Activated CD4-positive, alpha-beta memory T cell treated with anti-CD3 and anti-CD28 coated beads for 36 hours (primary cell): ENCODE measurements around the gene CRHR2. TPM values are rescaled to one million over a fixed set of nuclear protein-coding genes. Genes with fewer than 3 reads are reported as not detected.
"Not testable (repeated sequence)": the region's sequence is repeated elsewhere in the genome, so short reads cannot be mapped to it uniquely, and the experiment has no call there.

ENCODE experiments used
- CTCF ChIA-PET: fragments of 350-600 bp; sonication (Branson Sonifier 250); formaldehyde crosslinking; loops from one replicate; lab custom pipeline; 2021; ENCODE audit warnings: antibody characterized with exemption, inconsistent platforms; lab: Charles Lee
- POLR2A ChIA-PET: fragments of 350-600 bp; sonication (Branson Sonifier 250); formaldehyde crosslinking; loops from one replicate; lab custom pipeline; 2021; ENCODE audit warnings: antibody characterized with exemption; lab: Charles Lee
- DNase-seq: peaks from one replicate; pipeline ENCODE4 v3.0.0-alpha.2; 2020
- H3K27ac Mint-ChIP-seq: one replicate; pipeline ENCODE4 v1.8.0; 2021; ENCODE audit warnings: mixed read lengths
- H3K27me3 Mint-ChIP-seq: one replicate; pipeline ENCODE4 v1.8.0; 2021; ENCODE audit warnings: mixed read lengths
- H3K36me3 Mint-ChIP-seq: one replicate; pipeline ENCODE4 v1.8.0; 2021; ENCODE audit warnings: mixed read lengths
- H3K4me1 Mint-ChIP-seq: one replicate; pipeline ENCODE4 v1.8.0; 2021; ENCODE audit warnings: low read depth, mixed read lengths
- H3K4me3 Mint-ChIP-seq: one replicate; pipeline ENCODE4 v1.8.0; 2021; ENCODE audit warnings: mild to moderate bottlenecking, mixed read lengths
- H3K9me3 Mint-ChIP-seq: one replicate; pipeline ENCODE4 v1.8.0; 2021; ENCODE audit warnings: mixed read lengths
- intact Hi-C: fragments of 100-400 bp; cut with micrococcal nuclease; formaldehyde crosslinking; loops from one replicate; pipeline ENCODE4 v1.15.1; 2023
- total RNA-seq, 2 experiments: library from RNA; stranded (reverse); gene quantifications; one replicate each; pipeline ENCODE4 v1.2.3, GENCODE V29; 2021

Gene CRHR2
- total RNA-seq, 2 experiments from 2014 or later, result 0.07 TPM; not detected in 1

DNA sequence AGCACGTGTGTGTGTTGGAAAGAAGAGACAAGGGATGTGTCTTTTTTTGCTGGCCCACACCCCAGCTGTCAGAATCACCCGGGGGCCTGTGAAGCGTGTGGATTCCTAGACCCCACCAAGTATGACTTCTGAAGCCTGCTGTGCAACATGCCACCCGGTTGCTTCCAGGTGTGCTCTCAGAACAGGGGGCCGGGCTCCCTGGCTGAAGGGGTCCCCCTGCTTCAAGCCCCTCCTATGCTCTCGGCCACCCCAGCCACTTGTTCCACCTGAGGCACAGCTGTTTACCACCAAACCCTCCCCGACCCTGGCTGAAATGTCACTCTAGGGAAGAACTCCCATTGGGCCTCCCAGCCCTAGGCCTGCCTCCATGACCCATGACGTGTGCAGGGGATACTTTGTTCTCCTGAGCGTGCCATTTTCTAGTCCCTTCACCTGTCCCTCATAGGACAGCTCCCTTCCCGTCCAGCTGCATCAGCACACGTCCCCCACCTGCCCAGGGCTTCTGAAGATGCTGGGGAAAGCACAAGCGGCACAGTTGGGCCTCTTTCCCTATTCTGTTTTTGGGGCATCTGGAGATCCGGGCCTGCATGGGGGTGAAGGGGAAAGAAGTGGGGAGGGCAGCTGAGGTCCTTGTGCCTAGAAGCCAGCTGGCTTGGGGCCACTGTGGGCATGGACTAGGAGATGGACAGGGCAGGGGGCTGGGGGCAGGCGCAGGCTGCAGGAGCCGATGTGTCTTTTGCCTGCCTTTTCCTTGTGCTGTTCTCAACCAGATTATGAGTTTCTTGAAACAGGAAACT is 33.3 kb downstream of the CRHR2 start:
- no peak overlapping the region for H3K27ac Mint-ChIP-seq
- CTCF ChIA-PET, result no interaction called here
- H3K4me3 Mint-ChIP-seq, result no peak overlapping the region
- POLR2A ChIA-PET, result no interaction called here
- H3K27me3 Mint-ChIP-seq, result no peaks in the 10 kb centered on the region
- peaks cover 13% of the 10 kb centered on the region for H3K36me3 Mint-ChIP-seq
- H3K9me3 Mint-ChIP-seq, result no peaks in the 10 kb centered on the region
- no peak for DNase-seq
- H3K4me1 Mint-ChIP-seq, result no peaks in the 10 kb centered on the region
- intact Hi-C loops, result no loop called here

DNA sequence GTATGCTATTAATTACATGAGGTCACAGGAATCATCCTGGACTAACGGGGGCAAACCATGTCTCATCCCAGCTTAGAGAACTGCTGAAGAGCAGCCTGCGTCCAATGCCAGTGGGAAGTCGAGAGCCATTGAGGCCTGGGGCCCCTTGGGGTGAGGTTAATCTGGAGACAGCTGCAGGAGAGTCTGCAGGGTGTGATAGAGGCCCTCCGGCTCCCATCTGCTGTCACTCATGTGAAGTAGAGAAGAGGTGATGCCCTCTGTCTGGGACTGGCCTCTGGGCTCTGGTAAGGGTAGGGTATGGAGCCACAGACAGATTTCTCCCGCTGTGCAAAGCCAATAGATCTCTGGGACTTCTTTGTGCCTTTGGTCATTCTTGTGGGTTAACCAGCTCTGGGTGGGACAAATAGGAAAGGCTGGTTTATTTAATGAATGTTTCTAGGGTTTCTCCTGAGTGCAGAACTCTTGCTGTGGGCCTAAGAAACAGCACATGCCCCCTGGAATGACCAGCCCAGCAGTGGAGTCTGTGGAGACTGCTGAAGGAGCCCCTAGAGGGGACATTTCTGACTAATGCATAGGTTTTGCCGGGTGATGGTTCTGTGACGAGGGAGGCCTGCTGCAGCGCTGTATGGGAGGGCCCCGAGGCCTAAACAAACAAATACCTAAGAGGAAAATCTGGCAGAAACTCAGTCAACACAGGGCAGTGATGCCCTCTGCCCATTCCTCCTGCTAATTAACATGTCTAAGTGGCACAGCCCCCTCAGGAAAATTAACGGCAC is 34.5 kb downstream of the CRHR2 start:
- no peaks in the 10 kb centered on the region for H3K9me3 Mint-ChIP-seq
- no peaks in the 10 kb centered on the region for H3K27me3 Mint-ChIP-seq
- POLR2A ChIA-PET, result no interaction called here
- no peak for DNase-seq
- H3K4me1 Mint-ChIP-seq, result no peaks in the 10 kb centered on the region
- H3K4me3 Mint-ChIP-seq, result no peak overlapping the region
- CTCF ChIA-PET, result no interaction called here
- peaks cover 19% of the 10 kb centered on the region for H3K36me3 Mint-ChIP-seq
- no peak overlapping the region for H3K27ac Mint-ChIP-seq
- intact Hi-C loops, result no loop called here

DNA sequence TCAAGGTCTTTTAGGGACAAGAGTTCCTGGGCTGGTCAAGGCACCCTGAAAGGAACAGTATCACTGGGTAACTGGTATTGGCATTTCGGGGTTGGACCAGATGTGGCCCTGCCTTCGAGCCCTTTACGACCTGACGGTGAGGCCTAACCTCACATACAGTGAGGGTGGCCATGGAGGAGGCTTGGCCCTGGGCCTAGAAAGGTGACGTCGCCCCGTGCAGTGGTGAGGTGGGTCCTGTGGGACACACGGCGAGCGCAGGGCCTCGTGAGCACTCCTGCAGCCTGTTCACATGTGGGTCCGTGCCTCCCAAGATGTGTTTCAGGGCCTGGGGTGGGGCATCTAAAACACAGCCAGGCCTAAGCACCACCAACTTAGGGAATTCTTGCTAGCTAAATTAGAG is 36.1 kb downstream of the CRHR2 start:
- ChIA-PET POLR2A (interaction anchor here (0.6 to 1.4 kb wide), 2 partner anchors 11 to 161 kb away, joined by 3 read pairs; no protein-coding TSS in a partner anchor), CTCF (interaction anchor here (1.0 kb wide), 1 partner anchor 94 kb away, joined by 3 read pairs; no protein-coding TSS in a partner anchor)
- no peak for DNase-seq
- intact Hi-C loops, result no loop called here
- no peak overlapping the region for H3K4me3 Mint-ChIP-seq
- H3K9me3 Mint-ChIP-seq, result no peaks in the 10 kb centered on the region
- H3K27ac Mint-ChIP-seq, result no peak overlapping the region
- no peaks in the 10 kb centered on the region for H3K4me1 Mint-ChIP-seq
- H3K36me3 Mint-ChIP-seq, result peaks cover 19% of the 10 kb centered on the region
- H3K27me3 Mint-ChIP-seq, result no peaks in the 10 kb centered on the region

DNA sequence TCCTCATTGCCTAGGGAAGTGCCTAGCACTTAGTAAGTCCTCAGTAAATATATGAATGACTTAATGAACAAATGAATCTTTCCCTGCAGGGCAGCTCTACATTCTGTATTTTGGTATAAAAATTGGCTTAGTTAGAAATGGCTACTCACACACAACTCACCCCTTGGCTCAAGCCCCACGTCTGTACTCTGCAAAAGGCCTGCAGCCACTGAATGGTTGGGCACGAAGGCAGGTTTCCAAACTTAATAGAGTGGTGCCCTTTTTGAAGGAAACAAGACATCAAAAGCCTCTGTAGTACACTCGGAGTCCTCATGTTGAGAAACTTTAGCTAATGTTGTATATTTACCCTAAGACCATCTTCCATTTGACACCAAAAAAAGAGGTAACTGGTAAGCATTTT is 36.6 kb downstream of the CRHR2 start:
- H3K27ac Mint-ChIP-seq, result no peak overlapping the region
- no peaks in the 10 kb centered on the region for H3K4me1 Mint-ChIP-seq
- ChIA-PET POLR2A (interaction anchor here (0.6 to 1.4 kb wide), 2 partner anchors 11 to 161 kb away, joined by 3 read pairs; no protein-coding TSS in a partner anchor), CTCF (no interaction called here)
- H3K27me3 Mint-ChIP-seq, result no peaks in the 10 kb centered on the region
- H3K36me3 Mint-ChIP-seq, result peaks cover 19% of the 10 kb centered on the region
- DNase-seq, result no peak
- no peak overlapping the region for H3K4me3 Mint-ChIP-seq
- intact Hi-C loops, result no loop called here
- H3K9me3 Mint-ChIP-seq, result no peaks in the 10 kb centered on the region

DNA sequence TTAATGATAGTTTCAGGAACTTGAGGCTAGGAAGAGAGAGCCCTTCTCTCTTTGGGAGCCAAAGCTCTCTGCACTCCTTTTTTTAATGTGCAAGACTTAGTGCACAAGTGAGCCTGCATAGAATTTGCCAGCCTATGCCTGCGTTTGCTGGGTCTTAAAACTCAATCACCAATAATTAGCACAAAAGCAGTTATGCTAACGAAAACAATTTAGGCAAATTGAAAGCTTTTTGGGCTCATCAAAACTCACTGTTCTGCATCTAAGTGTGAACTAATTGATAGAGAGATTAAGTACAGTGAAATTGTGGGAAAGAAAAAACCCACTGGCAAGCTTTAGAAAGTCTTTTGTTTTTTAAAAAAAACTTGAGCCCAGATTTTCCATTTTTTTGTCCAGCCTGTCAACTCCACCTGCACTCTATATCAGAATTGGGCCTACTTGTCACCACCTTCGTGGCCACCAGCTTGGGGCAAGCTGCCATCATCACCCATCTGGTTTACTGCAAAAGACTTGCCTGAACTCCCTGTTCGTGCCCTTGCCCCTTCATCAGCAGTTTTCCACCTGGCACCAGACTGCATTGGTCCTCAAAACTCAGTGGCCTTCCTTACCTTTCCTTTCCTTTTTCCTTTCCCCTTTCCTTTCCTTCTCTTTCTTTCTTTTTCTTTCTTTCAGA is 37.8 kb downstream of the CRHR2 start:
- no peaks in the 10 kb centered on the region for H3K27me3 Mint-ChIP-seq
- peaks cover 19% of the 10 kb centered on the region for H3K36me3 Mint-ChIP-seq
- no peak overlapping the region for H3K27ac Mint-ChIP-seq
- intact Hi-C loops, result no loop called here
- no peak for DNase-seq
- no peak overlapping the region for H3K4me3 Mint-ChIP-seq
- no peaks in the 10 kb centered on the region for H3K4me1 Mint-ChIP-seq
- POLR2A ChIA-PET, result no interaction called here
- no peaks in the 10 kb centered on the region for H3K9me3 Mint-ChIP-seq
- CTCF ChIA-PET, result no interaction called here

DNA sequence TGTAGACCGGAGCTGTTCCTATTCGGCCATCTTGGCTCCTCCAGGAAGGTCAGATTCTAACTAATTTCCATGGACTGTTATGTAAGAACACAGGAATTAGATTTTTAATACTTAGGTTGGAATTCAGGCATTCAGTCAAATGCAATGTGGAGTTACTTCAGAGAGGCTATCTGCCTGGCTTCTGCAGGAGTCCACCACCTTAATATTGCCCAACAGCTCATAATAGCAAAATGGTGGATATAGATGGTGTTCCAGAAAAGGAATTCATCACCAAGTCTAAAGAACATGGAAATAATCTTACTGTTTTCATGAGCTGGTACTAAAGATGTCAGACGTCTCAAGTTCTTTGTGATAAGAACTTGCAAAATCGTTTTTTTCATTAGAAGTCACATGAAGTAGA is 39.5 kb downstream of the CRHR2 start:
- CTCF ChIA-PET, result no interaction called here

DNA sequence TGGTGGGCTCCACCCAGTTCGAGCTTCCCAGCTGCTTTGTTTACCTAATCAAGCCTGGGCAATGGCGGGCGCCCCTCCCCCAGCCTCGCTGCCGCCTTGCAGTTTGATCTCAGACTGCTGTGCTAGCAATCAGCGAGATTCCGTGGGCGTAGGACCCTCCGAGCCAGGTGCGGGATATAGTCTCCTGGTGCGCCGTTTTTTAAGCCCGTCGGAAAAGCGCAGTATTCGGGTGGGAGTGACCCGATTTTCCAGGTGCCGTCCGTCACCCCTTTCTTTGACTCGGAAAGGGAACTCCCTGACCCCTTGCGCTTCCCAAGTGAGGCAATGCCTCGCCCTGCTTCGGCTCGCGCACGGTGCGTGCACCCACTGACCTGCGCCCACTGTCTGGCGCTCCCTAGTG is 39.9 kb downstream of the CRHR2 start:
- H3K27ac Mint-ChIP-seq, H3K9me3 Mint-ChIP-seq, intact Hi-C loops, DNase-seq, POLR2A ChIA-PET, CTCF ChIA-PET, H3K4me3 Mint-ChIP-seq, H3K4me1 Mint-ChIP-seq, H3K27me3 Mint-ChIP-seq: not testable (repeated sequence)
- H3K36me3 Mint-ChIP-seq, result peaks cover 20% of the 10 kb centered on the region

More for the DNA sequence above, 39.5 kb downstream of the CRHR2 start:
- Mint-ChIP-seq H3K27ac (no peak overlapping the region), H3K4me3 (no peak overlapping the region), H3K4me1 (no peaks in the 10 kb centered on the region), H3K9me3 (no peaks in the 10 kb centered on the region), H3K36me3 (peaks cover 19% of the 10 kb centered on the region), H3K27me3 (no peaks in the 10 kb centered on the region)
- intact Hi-C loops, result no loop called here
- DNase-seq, result no peak
- POLR2A ChIA-PET, result no interaction called here

DNA sequence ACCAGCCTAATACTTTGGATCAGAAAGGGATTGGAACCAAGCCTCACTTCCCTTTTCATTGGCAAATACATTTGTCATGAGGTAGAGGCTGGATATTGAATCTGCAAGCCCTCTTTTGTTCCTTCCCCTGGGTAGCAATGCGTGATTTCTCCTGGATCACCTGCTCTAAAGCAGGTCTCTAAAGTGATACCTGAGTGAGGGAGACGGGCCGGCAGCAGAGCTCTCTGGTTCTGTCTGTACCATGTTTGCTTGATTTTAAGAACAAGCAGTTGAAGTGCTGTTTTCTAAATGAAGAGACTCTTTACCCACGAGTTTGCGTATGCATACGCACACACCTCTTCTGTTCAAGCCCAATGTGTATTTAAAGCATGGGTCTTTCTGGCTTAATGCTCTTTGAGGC is 46.5 kb downstream of the CRHR2 start:
- no peaks in the 10 kb centered on the region for H3K4me1 Mint-ChIP-seq
- H3K27me3 Mint-ChIP-seq, result no peaks in the 10 kb centered on the region
- intact Hi-C loops, result no loop called here
- peaks cover 49% of the 10 kb centered on the region for H3K36me3 Mint-ChIP-seq
- ChIA-PET POLR2A (interaction anchor here (1.1 kb wide), 1 partner anchor 11 kb away, joined by 3 read pairs; no protein-coding TSS in a partner anchor), CTCF (no interaction called here)
- H3K9me3 Mint-ChIP-seq, result no peaks in the 10 kb centered on the region
- no peak for DNase-seq
- no peak overlapping the region for H3K4me3 Mint-ChIP-seq
- H3K27ac Mint-ChIP-seq, result no peak overlapping the region

DNA sequence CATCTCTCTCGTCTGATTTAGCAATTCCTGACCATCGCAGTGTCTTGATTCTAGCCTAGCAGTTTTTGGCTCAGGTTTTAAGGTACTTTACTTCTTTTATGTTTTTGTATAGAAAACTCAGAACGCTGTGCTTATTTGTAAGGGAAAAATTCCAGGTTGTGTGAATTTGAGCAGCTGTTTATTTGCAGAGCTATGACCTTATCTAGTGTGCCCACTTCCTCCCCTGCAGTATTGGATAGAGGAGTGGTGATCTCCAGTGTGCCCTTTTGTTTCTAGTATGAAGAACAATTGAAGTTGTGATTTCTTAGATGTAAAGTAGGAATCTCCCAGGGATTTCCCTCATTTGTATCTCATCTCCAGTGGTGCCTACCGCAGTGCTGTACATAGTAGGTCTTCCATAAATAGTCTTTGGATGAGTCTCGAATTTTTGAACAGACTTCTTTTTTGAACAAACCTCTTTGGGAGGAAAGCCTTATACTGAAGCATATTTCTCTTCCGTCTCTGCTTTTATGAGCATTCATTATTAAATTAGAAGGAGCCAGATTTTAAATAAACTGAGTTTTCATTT is 47.5 kb downstream of the CRHR2 start:
- POLR2A ChIA-PET, result interaction anchor here (1.1 kb wide), 1 partner anchor 12 kb away, joined by 3 read pairs; no protein-coding TSS in a partner anchor
- intact Hi-C loops, result no loop called here
- DNase-seq, result no peak
- CTCF ChIA-PET, result interaction anchor here (0.6 kb wide), 1 partner anchor 11 kb away, joined by 4 read pairs; no protein-coding TSS in a partner anchor
- H3K27me3 Mint-ChIP-seq, result no peaks in the 10 kb centered on the region
- H3K27ac Mint-ChIP-seq, result no peak overlapping the region
- H3K4me1 Mint-ChIP-seq, result no peaks in the 10 kb centered on the region
- H3K9me3 Mint-ChIP-seq, result no peaks in the 10 kb centered on the region
- H3K4me3 Mint-ChIP-seq, result no peak overlapping the region
- H3K36me3 Mint-ChIP-seq, result peaks cover 53% of the 10 kb centered on the region

DNA sequence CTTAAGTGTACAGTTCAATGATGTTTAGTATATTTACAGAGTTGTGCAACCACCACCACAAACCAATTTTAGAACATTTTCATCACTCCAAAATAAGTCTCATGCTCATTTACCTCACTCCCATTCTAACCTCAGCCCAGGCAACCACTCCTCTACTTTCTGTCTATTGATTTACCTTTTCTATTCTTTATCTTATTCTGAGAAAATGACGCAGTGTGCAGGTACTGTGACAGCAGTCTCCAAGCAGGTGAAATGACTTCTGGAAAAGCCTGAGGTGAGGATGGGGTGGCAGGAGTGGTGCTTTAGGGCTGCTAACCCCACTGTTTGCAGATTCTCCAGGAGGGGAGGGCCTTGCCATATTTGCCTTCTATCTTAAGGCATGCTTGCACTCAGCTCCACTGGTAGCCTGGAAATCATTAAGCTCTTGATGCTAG is 48.0 kb downstream of the CRHR2 start:
- DNase-seq, result no peak
- H3K36me3 Mint-ChIP-seq, result peaks cover 55% of the 10 kb centered on the region
- no peaks in the 10 kb centered on the region for H3K4me1 Mint-ChIP-seq
- ChIA-PET CTCF (no interaction called here), POLR2A (no interaction called here)
- intact Hi-C loops, result no loop called here
- H3K27me3 Mint-ChIP-seq, result no peaks in the 10 kb centered on the region
- no peak overlapping the region for H3K4me3 Mint-ChIP-seq
- peak overlapping the region; percentile 1 for H3K27ac Mint-ChIP-seq
- no peaks in the 10 kb centered on the region for H3K9me3 Mint-ChIP-seq

DNA sequence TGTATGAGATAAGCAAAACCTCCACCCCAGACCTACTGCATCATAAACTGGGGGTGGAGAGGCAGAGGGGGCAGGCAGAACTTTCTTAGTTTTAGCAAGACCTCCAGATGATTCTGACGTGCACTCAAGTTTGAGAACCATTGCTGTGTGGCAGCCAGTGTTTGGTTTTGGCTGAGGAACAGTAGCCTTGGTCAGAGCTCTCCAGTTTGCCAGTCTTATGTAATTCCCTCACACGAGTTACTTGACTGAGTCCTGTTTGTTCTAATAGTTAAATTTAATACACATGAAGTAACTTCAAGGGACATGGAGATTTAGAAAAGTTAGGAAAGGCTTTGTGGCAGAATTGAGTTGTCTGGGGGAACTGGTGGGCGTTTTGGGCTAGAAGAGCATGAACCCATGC is 49.0 kb downstream of the CRHR2 start:
- no peak overlapping the region for H3K4me3 Mint-ChIP-seq
- ChIA-PET CTCF (interaction anchor here (1.0 kb wide), 1 partner anchor 44 kb away, joined by 3 read pairs; no protein-coding TSS in a partner anchor), POLR2A (no interaction called here)
- no peaks in the 10 kb centered on the region for H3K4me1 Mint-ChIP-seq
- DNase-seq, result no peak
- no peak overlapping the region for H3K27ac Mint-ChIP-seq
- no peaks in the 10 kb centered on the region for H3K27me3 Mint-ChIP-seq
- intact Hi-C loops, result no loop called here
- H3K36me3 Mint-ChIP-seq, result peaks cover 64% of the 10 kb centered on the region
- H3K9me3 Mint-ChIP-seq, result no peaks in the 10 kb centered on the region
